Activated T-helper 1 cell treated with anti-CD3 and anti-CD28 coated beads, Interleukin-12 subunit alpha, Interleukin-12 subunit beta, Interleukin-2, Interleukin-4 antibody, amounts not matched to agents 30 ng/mL and 10 ng/mL and 1 ng/mL, durations not matched to agents 14 hours and 24 hours and 36 hours (primary cell): ENCODE data around the gene HMGN1. TPM values are rescaled to one million over a fixed set of nuclear protein-coding genes. Genes with fewer than 3 reads are reported as not detected.

Experiments
- total RNA-seq: library from RNA; stranded (reverse); gene quantifications from 2 replicates; pipeline ENCODE4 v1.2.3, GENCODE V29; 2022

The HMGN1 gene
- total RNA-seq, 1 donor from 2014 or later, result 314 TPM

Other genes with a start within 250 kb of the HMGN1 start
- 102 and 103 TPM in 2 replicates for gene PSMG1, start 165.6 kb downstream of the HMGN1 start, total RNA-seq
- 34.7 and 38.1 TPM in 2 replicates for gene BRWD1, start 35.5 kb downstream of the HMGN1 start, total RNA-seq
- not detected in 2 replicates for gene LCA5L, start 96.7 kb upstream of the HMGN1 start, total RNA-seq
- gene SH3BGR, start 102.9 kb upstream of the HMGN1 start, total RNA-seq, result 0.73 and 1.7 TPM in 2 replicates